Transverse colon (tissue), 4 donors: ENCODE results near the gene GDF11. TPM values are rescaled to one million over a fixed set of nuclear protein-coding genes. Genes with fewer than 3 reads are reported as not detected.
"Not testable (repeated sequence)": the region's sequence is repeated elsewhere in the genome, so short reads cannot be mapped to it uniquely, and the experiment has no call there.

ENCODE experiments used
- DNase-seq: peaks from one replicate; pipeline ENCODE4 v3.0.0-alpha.2; 2019
- H3K27ac ChIP-seq, 4 donors: fragments of 200-600 bp; sonication (generic); 2 replicates each; pipeline ENCODE4 v1.5.1; 2016 to 2018; ENCODE audit warnings: inconsistent platforms in 4 of 4
- H3K27me3 ChIP-seq: fragments of 200-600 bp; sonication (generic); 2 replicates; pipeline ENCODE4 v1.5.1; 2017; ENCODE audit warnings: inconsistent platforms
- H3K36me3 ChIP-seq, 4 donors: fragments of 200-600 bp; sonication (generic); 2 replicates each; pipeline ENCODE4 v1.5.1; 2017 to 2019; ENCODE audit warnings: inconsistent platforms in 4 of 4
- H3K4me1 ChIP-seq, 4 donors: fragments of 200-600 bp; sonication (generic); 2 replicates each; pipeline ENCODE4 v1.5.1; 2017 to 2020; ENCODE audit warnings: inconsistent platforms in 4 of 4
- H3K4me3 ChIP-seq, 4 donors: fragments of 200-600 bp; sonication (generic); 1 replicate in 1 of 4; 2 replicates in 3 of 4; pipeline versions ENCODE4 v1.5.1 to v1.6.1; 2017 to 2019; ENCODE audit warnings: inconsistent platforms in 4 of 4
- H3K9me3 ChIP-seq, 2 donors: fragments of 200-600 bp; sonication (generic); 2 replicates each; pipeline ENCODE4 v1.5.1; 2017 to 2019; ENCODE audit warnings: inconsistent platforms in 2 of 2
- EP300 ChIP-seq: sonication (generic); formaldehyde crosslinking; IDR thresholded peaks from one replicate; pipeline ENCODE4 v1.6.1; 2017; ENCODE audit warnings: antibody characterized with exemption, low read depth
- POLR2A ChIP-seq: fragments of 450-650 bp; IDR thresholded peaks from one replicate; pipeline ENCODE4 v1.6.1; 2016; ENCODE audit warnings: antibody characterized with exemption, mild to moderate bottlenecking, moderate library complexity
- POLR2AphosphoS5 ChIP-seq, 3 donors: sonication (generic); formaldehyde crosslinking; IDR thresholded peaks; one replicate each; pipeline ENCODE4 v1.6.1; 2016; ENCODE audit warnings: antibody characterized with exemption in 3 of 3
- WGBS, 2 donors: methylation state at CpG; one replicate each; pipeline ENCODE4 v1.1.5; 2018; ENCODE audit warnings: low coverage in 1 of 2; 5-methylcytosine and 5-hydroxymethylcytosine counted together
- in situ Hi-C, 4 donors: fragments of 200-750 bp; cut with MboI; loops; one replicate each; pipeline versions ENCODE4 v1.15.0 to v1.15.1; 2017; ENCODE audit warnings: low sequenced_read_pairs in 3 of 4, low pct_ligation_motif_present in 1 of 4, low pct_unique_long_range_greater_than_20kb in 1 of 4
- intact Hi-C: fragments of 100-400 bp; cut with DNase I; formaldehyde crosslinking; loops from one replicate; pipeline ENCODE4 v1.15.1; 2023; ENCODE audit warnings: low total_unique reads
- total RNA-seq, 4 donors: library from RNA; depleted of rRNA; stranded (reverse); fragments of >200 nt; gene quantifications; one replicate each; pipeline ENCODE4 v1.1.0, GENCODE V29; 2016
- TF ChIP-seq, protein P1 (sequence below), 5 experiments: fragments of 200-600 bp in 3 of 5; fragments of 450-650 bp in 2 of 5; sonication (generic) in 3 of 5; IDR thresholded peaks; 1 replicate in 2 of 5; 2 replicates in 3 of 5; pipeline ENCODE4 v1.5.1; 2016 to 2017; ENCODE audit warnings: antibody characterized with exemption in 5 of 5, inconsistent platforms in 3 of 5, mild to moderate bottlenecking in 2 of 5, moderate library complexity in 1 of 5

Gene GDF11
- total RNA-seq, 4 donors from 2014 or later = 0.37 to 1.7 (median 0.60) TPM

DNA sequence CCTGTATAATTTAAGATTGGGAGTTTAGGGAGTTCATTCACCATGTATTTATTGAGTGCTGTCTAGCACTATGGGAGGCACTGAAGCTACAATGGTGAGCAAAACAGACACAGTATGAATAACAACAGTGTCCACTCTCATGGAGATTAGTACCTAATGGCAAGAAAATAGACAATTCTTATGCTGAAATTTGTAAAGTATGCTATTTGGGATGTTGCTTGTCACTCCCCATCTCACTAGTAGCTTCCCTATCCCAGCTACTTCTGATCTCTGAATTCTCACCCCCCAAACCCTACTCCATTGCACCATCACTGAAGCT, 4.0 kb downstream of the GDF11 start:
- intact Hi-C loops = loop anchor here (10.0 kb wide), 2 partner anchors 48 to 78 kb away; partner anchors contain the start of gene DNAJC14
- in situ Hi-C loops = loop anchor here in 3 of 4 donors (5.0 to 10.0 kb wide), 3 partner anchors 50 to 190 kb away; partner anchors contain the start of gene DGKA (in 1 of the 3)
- Histone ChIP-seq H3K4me1 (peaks cover 13 to 33% (median 22%) of the 10 kb centered on the region in 4 donors), H3K9me3 (no peaks in the 10 kb centered on the region), H3K4me3 (no peak overlapping the region), H3K27ac (no peak overlapping the region), H3K27me3 (peaks cover 17% of the 10 kb centered on the region), H3K36me3 (no peaks in the 10 kb centered on the region)
- no peak for DNase-seq
- TF ChIP-seq POLR2AphosphoS5 (IDR thresholded peaks at IDR 0.05) = no peak
- no peak for TF ChIP-seq EP300
- no peak for TF ChIP-seq POLR2A
- TF ChIP-seq, protein P1, sequence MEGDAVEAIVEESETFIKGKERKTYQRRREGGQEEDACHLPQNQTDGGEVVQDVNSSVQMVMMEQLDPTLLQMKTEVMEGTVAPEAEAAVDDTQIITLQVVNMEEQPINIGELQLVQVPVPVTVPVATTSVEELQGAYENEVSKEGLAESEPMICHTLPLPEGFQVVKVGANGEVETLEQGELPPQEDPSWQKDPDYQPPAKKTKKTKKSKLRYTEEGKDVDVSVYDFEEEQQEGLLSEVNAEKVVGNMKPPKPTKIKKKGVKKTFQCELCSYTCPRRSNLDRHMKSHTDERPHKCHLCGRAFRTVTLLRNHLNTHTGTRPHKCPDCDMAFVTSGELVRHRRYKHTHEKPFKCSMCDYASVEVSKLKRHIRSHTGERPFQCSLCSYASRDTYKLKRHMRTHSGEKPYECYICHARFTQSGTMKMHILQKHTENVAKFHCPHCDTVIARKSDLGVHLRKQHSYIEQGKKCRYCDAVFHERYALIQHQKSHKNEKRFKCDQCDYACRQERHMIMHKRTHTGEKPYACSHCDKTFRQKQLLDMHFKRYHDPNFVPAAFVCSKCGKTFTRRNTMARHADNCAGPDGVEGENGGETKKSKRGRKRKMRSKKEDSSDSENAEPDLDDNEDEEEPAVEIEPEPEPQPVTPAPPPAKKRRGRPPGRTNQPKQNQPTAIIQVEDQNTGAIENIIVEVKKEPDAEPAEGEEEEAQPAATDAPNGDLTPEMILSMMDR (IDR thresholded peaks at IDR 0.05) = no peak

DNA sequence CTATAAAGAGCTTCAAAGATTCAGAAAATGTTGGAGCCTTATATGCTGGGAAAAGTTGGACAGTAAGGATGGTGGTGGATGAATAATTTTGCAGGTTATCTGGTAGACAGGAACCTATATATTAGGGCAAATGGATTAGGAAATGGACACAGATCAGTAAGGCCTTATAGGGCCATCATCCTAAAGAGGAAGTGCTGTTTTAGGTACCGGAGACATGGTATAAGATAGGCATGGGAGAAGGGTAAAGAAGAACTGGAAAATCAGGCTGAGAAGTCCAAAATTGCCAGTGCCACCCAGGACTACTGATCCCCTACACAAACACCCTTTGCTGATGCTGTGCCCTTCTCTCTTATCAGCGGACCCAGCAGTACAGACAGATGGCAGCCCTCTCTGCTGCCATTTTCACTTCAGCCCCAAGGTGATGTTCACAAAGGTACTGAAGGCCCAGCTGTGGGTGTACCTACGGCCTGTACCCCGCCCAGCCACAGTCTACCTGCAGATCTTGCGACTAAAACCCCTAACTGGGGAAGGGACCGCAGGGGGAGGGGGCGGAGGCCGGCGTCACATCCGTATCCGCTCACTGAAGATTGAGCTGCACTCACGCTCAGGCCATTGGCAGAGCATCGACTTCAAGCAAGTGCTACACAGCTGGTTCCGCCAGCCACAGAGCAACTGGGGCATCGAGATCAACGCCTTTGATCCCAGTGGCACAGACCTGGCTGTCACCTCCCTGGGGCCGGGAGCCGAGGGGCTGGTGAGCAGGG, 5.5 kb downstream of the GDF11 start:
- DNase-seq = no peak
- WGBS, 2 donors = 95 to 100% methylated on average over 1 to 18 of the region's 18 CpGs
- H3K4me1 ChIP-seq = peaks cover 12 to 24% (median 18%) of the 10 kb centered on the region in 4 donors
- in situ Hi-C loops = loop anchor here in 3 of 4 donors (5.0 to 10.0 kb wide), 3 partner anchors 49 to 189 kb away; partner anchors contain the start of gene DGKA (in 1 of the 3)
- no peak overlapping the region for H3K4me3 ChIP-seq
- no peaks in the 10 kb centered on the region for H3K9me3 ChIP-seq
- TF ChIP-seq, protein P1 (IDR thresholded peaks at IDR 0.05) = no peak
- TF ChIP-seq POLR2A = no peak
- TF ChIP-seq POLR2AphosphoS5 (IDR thresholded peaks at IDR 0.05) = no peak
- TF ChIP-seq EP300 = no peak
- peaks cover 0 to 8% (median 0%) of the 10 kb centered on the region in 4 donors for H3K36me3 ChIP-seq
- peaks cover 14% of the 10 kb centered on the region for H3K27me3 ChIP-seq
- H3K27ac ChIP-seq = no peak overlapping the region
- intact Hi-C loops = loop anchor here (10.0 kb wide), 2 partner anchors 46 to 76 kb away; partner anchors contain the start of gene DNAJC14

DNA sequence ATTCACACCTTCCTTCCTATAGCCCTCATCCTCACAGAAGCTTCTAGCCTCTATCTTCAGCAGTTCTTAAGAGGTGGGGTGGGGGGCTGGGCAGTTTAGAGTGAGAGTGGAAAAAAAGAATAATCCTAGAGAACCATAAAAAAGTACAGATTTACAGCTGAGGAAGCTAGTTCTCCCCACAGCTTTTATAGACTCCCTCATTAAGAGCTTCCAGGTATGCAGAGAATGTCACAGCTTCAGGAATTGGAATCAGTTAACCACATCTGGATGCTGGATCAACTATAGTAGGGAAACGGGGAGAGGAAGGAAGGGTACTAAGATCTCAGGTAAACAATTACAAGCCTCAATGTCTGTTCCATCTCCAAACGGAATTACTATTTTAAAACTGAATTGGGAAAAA, 12.3 kb downstream of the GDF11 start:
- Histone ChIP-seq H3K36me3 (peaks cover 0 to 45% (median 21%) of the 10 kb centered on the region in 4 donors), H3K27me3 (no peaks in the 10 kb centered on the region), H3K4me3 (no peak overlapping the region), H3K9me3 (no peaks in the 10 kb centered on the region), H3K4me1 (no peaks in the 10 kb centered on the region), H3K27ac (no peak overlapping the region)
- TF ChIP-seq POLR2A (no peak), POLR2AphosphoS5 (IDR thresholded peaks at IDR 0.05) (no peak), EP300 (no peak)
- TF ChIP-seq, protein P1 (IDR thresholded peaks at IDR 0.05) = no peak
- no peak for DNase-seq
- in situ Hi-C loops (loop anchor here in 1 of 4 donors (10.0 kb wide), 1 partner anchor 50 kb away; no protein-coding TSS in a partner anchor), intact Hi-C loops (no loop called here)
- WGBS, 2 donors = 73 to 74% methylated on average over 2 of the region's 2 CpGs

DNA sequence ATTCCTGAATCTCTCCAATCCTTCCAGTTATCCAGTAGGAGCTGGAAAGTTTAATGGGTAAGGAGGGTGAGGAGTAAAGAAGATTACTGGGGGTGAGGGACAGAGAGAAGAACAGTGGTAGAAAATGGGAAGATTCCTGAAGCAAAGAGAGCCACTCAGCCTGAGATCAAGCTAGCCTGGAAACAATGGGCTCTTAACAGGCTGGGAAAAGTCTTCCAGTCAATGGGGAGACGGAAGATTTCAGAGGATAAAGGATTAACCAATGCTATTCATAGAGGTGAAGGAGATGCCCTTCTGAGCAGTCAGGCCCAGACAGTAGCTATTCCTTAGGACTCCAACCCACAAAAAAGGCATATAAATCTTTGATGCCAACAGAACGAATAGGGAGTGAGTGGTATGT, 14.8 kb downstream of the GDF11 start:
- DNase-seq = no peak
- in situ Hi-C loops = loop anchor here in 1 of 4 donors (10.0 kb wide), 1 partner anchor 47 kb away; no protein-coding TSS in a partner anchor
- Histone ChIP-seq H3K36me3 (peaks cover 0 to 47% (median 23%) of the 10 kb centered on the region in 4 donors), H3K4me3 (no peak overlapping the region), H3K4me1 (no peaks in the 10 kb centered on the region), H3K27ac (no peak overlapping the region), H3K9me3 (no peaks in the 10 kb centered on the region), H3K27me3 (no peaks in the 10 kb centered on the region)
- TF ChIP-seq EP300 = no peak
- WGBS, 2 donors = 78% methylated on average over 2 of the region's 2 CpGs; no CpG with 5 or more reads in 1 of the 2 donors
- intact Hi-C loops = no loop called here

DNA sequence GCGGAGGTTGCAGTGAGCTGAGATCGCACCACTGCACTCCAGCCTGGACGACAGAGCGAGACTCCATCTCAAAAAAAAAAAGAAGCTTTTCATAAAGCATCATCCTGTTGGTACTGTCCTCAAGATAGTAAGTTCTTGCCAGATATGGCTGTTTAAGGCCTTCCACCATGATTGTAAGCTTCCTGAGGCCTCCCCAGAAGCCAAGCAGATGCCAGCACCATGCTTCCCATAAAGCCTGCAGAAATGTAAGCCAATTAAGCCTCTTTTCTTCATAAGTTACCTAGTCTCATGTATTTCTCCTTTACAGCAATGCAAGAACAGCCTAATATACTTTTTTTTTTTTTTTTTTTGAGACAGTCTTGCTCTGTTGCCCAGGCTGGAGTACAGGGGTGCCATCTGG, 15.7 kb downstream of the GDF11 start:
- peaks cover 0 to 48% (median 23%) of the 10 kb centered on the region in 4 donors for H3K36me3 ChIP-seq
- intact Hi-C loops, H3K27ac ChIP-seq, H3K27me3 ChIP-seq, H3K4me1 ChIP-seq, H3K9me3 ChIP-seq, DNase-seq, H3K4me3 ChIP-seq: not testable (repeated sequence)
- in situ Hi-C loops = loop anchor here in 1 of 4 donors (10.0 kb wide), 1 partner anchor 46 kb away; no protein-coding TSS in a partner anchor
- 100% methylated on average over 4 of the region's 4 CpGs; no CpG with 5 or more reads in 1 of the 2 donors for WGBS, 2 donors
